ENCODE results near the gene JMJD7.
A peak's percentile ranks its signal among the peaks of the same experiment; 100 is the strongest.

JMJD7 gene

GRCh38 chr15:41886741-41887140, 58.8 kb downstream of the JMJD7 start:
- DNase-seq, result peak; percentile 95

- DNase-seq, result no peak
Measured at GRCh38 chr15:41887161-41887560, 59.3 kb downstream of the JMJD7 start.
